ENCODE results near the gene GPC5.
"Not testable (repeated sequence)": the region's sequence is repeated elsewhere in the genome, so short reads cannot be mapped to it uniquely, and the experiment has no call there.

GPC5 gene

DNA sequence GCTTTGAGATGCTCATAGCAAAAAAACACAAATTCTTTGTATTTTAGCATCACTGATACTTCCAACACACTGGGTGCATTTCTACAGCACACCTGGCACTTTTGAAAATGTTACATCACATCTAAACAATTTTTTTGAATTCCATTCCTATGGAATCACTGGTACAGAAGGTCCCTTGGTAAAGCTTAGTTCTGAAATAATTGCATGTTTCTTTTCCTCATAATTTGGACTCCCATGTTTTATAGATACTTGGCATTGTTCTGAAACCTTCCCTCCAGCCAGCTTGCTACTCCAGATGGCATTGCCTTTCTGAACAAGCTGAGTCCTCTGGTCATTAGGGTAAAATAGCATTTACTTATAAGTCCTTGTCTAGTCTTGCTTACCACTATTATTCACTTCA lies 1346.8 kb downstream of the GPC5 start:
- no peak for DNase-seq
- intact Hi-C loops (cut with DNase I; ENCODE audit: low total_unique reads): no loop called here
- TF ChIP-seq, protein P1, sequence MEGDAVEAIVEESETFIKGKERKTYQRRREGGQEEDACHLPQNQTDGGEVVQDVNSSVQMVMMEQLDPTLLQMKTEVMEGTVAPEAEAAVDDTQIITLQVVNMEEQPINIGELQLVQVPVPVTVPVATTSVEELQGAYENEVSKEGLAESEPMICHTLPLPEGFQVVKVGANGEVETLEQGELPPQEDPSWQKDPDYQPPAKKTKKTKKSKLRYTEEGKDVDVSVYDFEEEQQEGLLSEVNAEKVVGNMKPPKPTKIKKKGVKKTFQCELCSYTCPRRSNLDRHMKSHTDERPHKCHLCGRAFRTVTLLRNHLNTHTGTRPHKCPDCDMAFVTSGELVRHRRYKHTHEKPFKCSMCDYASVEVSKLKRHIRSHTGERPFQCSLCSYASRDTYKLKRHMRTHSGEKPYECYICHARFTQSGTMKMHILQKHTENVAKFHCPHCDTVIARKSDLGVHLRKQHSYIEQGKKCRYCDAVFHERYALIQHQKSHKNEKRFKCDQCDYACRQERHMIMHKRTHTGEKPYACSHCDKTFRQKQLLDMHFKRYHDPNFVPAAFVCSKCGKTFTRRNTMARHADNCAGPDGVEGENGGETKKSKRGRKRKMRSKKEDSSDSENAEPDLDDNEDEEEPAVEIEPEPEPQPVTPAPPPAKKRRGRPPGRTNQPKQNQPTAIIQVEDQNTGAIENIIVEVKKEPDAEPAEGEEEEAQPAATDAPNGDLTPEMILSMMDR (IDR thresholded peaks at IDR 0.05): no peak

DNA sequence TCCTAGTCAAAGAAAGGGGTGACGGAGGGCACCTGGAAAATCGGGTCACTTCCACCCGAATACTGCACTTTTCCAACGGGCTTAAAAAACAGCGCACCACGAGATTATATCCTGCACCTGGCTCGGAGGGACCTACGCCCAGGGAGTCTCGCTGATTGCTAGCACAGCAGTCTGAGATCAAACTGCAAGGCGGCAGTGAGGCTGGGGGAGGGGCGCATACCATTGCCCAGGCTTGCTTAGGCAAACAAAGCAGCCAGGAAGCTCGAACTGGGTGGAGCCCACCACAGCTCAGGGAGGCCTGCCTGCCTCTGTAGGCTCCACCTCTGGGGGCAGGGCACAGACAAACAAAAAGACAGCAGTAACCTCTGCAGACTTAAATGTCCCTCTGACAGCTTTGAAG lies 1354.3 kb downstream of the GPC5 start:
- H3K4me1 ChIP-seq; DNase-seq; H3K27me3 ChIP-seq; intact Hi-C loops (cut with DNase I; ENCODE audit: low total_unique reads); H3K4me3 ChIP-seq; H3K36me3 ChIP-seq; H3K27ac ChIP-seq; H3K9me3 ChIP-seq: not testable (repeated sequence)

More for the DNA sequence above, 1346.8 kb downstream of the GPC5 start:
- H3K9me3 ChIP-seq: no peaks in the 10 kb centered on the region
- H3K4me3 ChIP-seq: no peak overlapping the region
- no peaks in the 10 kb centered on the region for H3K4me1 ChIP-seq
- H3K27ac ChIP-seq: no peak overlapping the region
- H3K27me3 ChIP-seq: no peaks in the 10 kb centered on the region
- H3K36me3 ChIP-seq: no peaks in the 10 kb centered on the region

DNA sequence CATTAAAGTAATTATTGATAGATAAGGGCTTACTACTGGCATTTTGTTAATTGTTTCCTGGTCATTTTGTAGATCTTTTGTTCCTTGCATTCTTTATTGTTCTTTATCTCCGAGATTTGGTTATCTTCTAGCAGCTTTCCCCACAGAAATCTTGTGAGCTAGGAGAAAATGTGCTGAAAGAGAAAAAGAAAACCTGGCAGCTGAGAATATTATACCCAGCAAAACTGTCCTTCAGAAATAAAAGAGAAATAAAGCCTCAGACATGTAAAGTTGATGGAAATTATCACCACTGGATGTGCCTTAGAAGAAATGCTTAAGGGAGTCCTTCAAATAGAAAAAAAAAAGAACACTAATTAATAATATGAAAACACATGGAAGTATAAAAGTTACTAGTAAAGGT lies 1363.3 kb downstream of the GPC5 start:
- DNase-seq: no peak
- H3K36me3 ChIP-seq: no peaks in the 10 kb centered on the region
- no peaks in the 10 kb centered on the region for H3K27me3 ChIP-seq
- peaks cover 0 to 34% (median 19%) of the 10 kb centered on the region in 3 donors for H3K9me3 ChIP-seq
- H3K4me3 ChIP-seq: no peak overlapping the region
- intact Hi-C loops (cut with DNase I; ENCODE audit: low total_unique reads): no loop called here
- no peaks in the 10 kb centered on the region for H3K4me1 ChIP-seq
- TF ChIP-seq, protein P1 (IDR thresholded peaks at IDR 0.05): no peak
- no peak overlapping the region for H3K27ac ChIP-seq

DNA sequence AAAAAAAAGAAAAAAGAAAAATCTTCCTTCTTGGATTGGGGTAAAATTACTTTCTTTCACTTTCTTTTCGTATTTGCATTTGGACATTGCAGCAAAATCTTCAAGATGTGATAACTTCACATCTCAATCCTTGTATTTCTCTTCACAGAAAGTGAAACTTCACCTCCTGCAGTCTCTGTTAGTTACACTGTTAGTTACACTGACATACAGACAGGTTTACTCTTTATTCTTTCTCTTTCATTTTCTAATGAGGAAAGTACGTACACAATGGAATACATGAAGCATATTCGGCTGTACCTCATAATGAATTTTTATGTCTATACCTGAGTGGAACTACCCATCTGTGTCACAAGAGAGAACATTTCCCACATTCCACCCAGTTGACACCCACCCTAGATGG lies 1369.0 kb downstream of the GPC5 start:
- Histone ChIP-seq H3K9me3 (peaks cover 0 to 7% (median 3%) of the 10 kb centered on the region in 3 donors), H3K36me3 (no peaks in the 10 kb centered on the region), H3K27ac (no peak overlapping the region), H3K27me3 (no peaks in the 10 kb centered on the region), H3K4me3 (no peak overlapping the region), H3K4me1 (no peaks in the 10 kb centered on the region)
- DNase-seq: no peak
- TF ChIP-seq, protein P1 (IDR thresholded peaks at IDR 0.05): no peak
- intact Hi-C loops (cut with DNase I; ENCODE audit: low total_unique reads): no loop called here

DNA sequence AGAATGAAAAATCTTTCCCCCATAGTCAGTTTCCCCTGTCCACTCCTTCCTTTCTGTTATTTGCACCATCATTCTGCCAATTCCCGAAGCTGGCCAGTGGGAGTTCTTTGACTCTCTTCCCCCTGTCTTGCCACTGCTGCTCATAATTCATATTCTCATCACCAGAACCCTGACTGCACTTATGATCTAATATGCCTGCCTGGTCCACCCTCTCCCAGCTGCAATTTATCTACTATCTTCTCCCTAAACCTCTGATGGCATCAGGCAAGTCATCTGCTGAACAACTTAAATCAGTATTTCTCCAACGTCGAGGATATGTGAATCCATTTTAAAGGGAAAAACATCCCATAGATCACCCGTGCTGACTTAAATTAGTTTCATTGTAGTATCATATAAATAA lies 1370.2 kb downstream of the GPC5 start:
- no peak overlapping the region for H3K4me3 ChIP-seq
- H3K27ac ChIP-seq: no peak overlapping the region
- no peaks in the 10 kb centered on the region for H3K4me1 ChIP-seq
- intact Hi-C loops (cut with DNase I; ENCODE audit: low total_unique reads): no loop called here
- TF ChIP-seq, protein P1 (IDR thresholded peaks at IDR 0.05): no peak
- no peak for DNase-seq
- H3K27me3 ChIP-seq: no peaks in the 10 kb centered on the region
- no peaks in the 10 kb centered on the region for H3K9me3 ChIP-seq
- no peaks in the 10 kb centered on the region for H3K36me3 ChIP-seq

DNA sequence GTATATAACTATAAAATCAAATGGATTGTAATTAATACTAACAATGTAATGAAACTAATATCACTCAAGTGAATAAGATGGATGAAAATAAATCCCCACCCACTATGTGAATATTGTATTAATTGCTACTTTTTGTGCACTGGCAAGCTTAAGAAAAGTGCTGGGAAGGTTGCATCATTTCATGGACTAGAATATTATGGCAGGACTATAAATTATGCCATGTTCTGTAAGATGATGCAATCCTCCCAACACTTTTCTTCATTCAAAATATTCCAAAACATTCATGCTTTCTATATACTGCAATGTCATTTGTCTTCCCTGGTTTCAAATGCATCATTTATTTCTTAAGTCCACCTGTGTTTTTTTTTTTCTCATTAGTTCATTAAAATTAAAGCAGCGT lies 1370.6 kb downstream of the GPC5 start:
- Histone ChIP-seq H3K27ac (no peak overlapping the region), H3K4me1 (no peaks in the 10 kb centered on the region), H3K9me3 (no peaks in the 10 kb centered on the region), H3K27me3 (no peaks in the 10 kb centered on the region), H3K36me3 (no peaks in the 10 kb centered on the region), H3K4me3 (no peak overlapping the region)
- DNase-seq: no peak
- TF ChIP-seq, protein P1 (IDR thresholded peaks at IDR 0.05): no peak
- intact Hi-C loops (cut with DNase I; ENCODE audit: low total_unique reads): no loop called here

All from tibial artery (tissue), 4 donors.